C4-2B (cell line): ENCODE data around the gene TRPC4AP.

ENCODE experiments used
- CTCF ChIP-seq: fragments of 450-650 bp; conservative IDR thresholded peaks from 2 replicates; pipeline ENCODE4 v1.5.1; 2017; ENCODE audit warnings: mild to moderate bottlenecking
- ZFX ChIP-seq: fragments of 450-650 bp; IDR thresholded peaks from 2 replicates; pipeline ENCODE4 v1.6.1; 2017

- TF ChIP-seq CTCF, result no peak
- TF ChIP-seq ZFX, result no peak
Measured at GRCh38 chr20:34968042-34968775, 124.4 kb downstream of the TRPC4AP start.
